ENCODE measurements around the gene FER. TPM values are rescaled to one million over a fixed set of nuclear protein-coding genes. Genes with fewer than 3 reads are reported as not detected.

Gene FER
- polyA plus RNA-seq, 1 donor (not counting 4 experiments of a cell fraction or from before 2014, with no cell fraction given) = 17.1 TPM

- Histone ChIP-seq H3K9ac (ENCODE audit: control insufficient read depth, extremely low read depth, insufficient read depth, low read length) (no peak overlapping the region), H3K4me3 (ENCODE audit: control insufficient read depth in 2 of 3, extremely low read depth in 1 of 3, insufficient read depth in 2 of 3, low read depth in 1 of 3, low read length in 3 of 3) (no peak overlapping the region), H4K20me1 (ENCODE audit: control insufficient read depth, extremely low read depth, insufficient read depth, low read length) (no peaks in the 10 kb centered on the region), H3K4me2 (ENCODE audit: control insufficient read depth, extremely low read depth, insufficient read depth, low read depth, low read length) (no peak overlapping the region), H3K9me1 (ENCODE audit: control insufficient read depth, extremely low read depth, insufficient read depth, low read length) (no peaks in the 10 kb centered on the region), H2AFZ (ENCODE audit: control insufficient read depth, low read length) (no peak overlapping the region), H3K27me3 (ENCODE audit: control insufficient read depth, extremely low read depth, insufficient read depth, low read length) (no peaks in the 10 kb centered on the region), H3K36me3 (ENCODE audit: control insufficient read depth in 2 of 2, extremely low read depth in 1 of 2, insufficient read depth in 2 of 2, low read length in 2 of 2) (no peaks in the 10 kb centered on the region), H3K27ac (ENCODE audit: control insufficient read depth, insufficient read depth, low read length) (no peak overlapping the region), H3K79me2 (ENCODE audit: control insufficient read depth, insufficient read depth, low read length) (no peaks in the 10 kb centered on the region), H3K9me3 (ENCODE audit: control insufficient read depth, low read depth, low read length) (no peaks in the 10 kb centered on the region), H3K4me1 (ENCODE audit: control insufficient read depth, extremely low read depth, insufficient read depth, low read length) (no peaks in the 10 kb centered on the region)
- dilution Hi-C loops (cut with MboI; ENCODE audit: extremely low pct_ligation_motif_present, low sequenced_read_pairs) = no loop called here
- TF ChIP-seq EZH2 (IDR thresholded peaks at IDR 0.05; ENCODE audit: low read length) (no peak), CTCF (optimal IDR thresholded peaks at IDR 0.05 in 1 of 3, IDR thresholded peaks at IDR 0.05 in 1 of 3, conservative IDR thresholded peaks at IDR 0.05 in 1 of 3; ENCODE audit: extremely low read depth in 1 of 3, insufficient read depth in 2 of 3, low read length in 3 of 3) (no peak)
- FAIRE-seq (no peak), DNase-seq (ENCODE audit: low read depth, low spot score) (no peak)
Observed at GRCh38 chr5:109141222-109142200, 393.8 kb downstream of the FER start.

- no peaks in the 10 kb centered on the region for H4K20me1 ChIP-seq (ENCODE audit: control insufficient read depth, extremely low read depth, insufficient read depth, low read length)
- H3K9me1 ChIP-seq (ENCODE audit: control insufficient read depth, extremely low read depth, insufficient read depth, low read length) = no peaks in the 10 kb centered on the region
- H3K79me2 ChIP-seq (ENCODE audit: control insufficient read depth, insufficient read depth, low read length) = no peaks in the 10 kb centered on the region
- no peaks in the 10 kb centered on the region for H3K36me3 ChIP-seq (ENCODE audit: control insufficient read depth in 2 of 2, extremely low read depth in 1 of 2, insufficient read depth in 2 of 2, low read length in 2 of 2)
- FAIRE-seq = no peak
- H3K27ac ChIP-seq (ENCODE audit: control insufficient read depth, insufficient read depth, low read length) = no peak overlapping the region
- TF ChIP-seq CTCF (optimal IDR thresholded peaks at IDR 0.05 in 1 of 3, IDR thresholded peaks at IDR 0.05 in 1 of 3, conservative IDR thresholded peaks at IDR 0.05 in 1 of 3; ENCODE audit: extremely low read depth in 1 of 3, insufficient read depth in 2 of 3, low read length in 3 of 3) (no peak), EZH2 (IDR thresholded peaks at IDR 0.05; ENCODE audit: low read length) (no peak)
- no peaks in the 10 kb centered on the region for H3K4me1 ChIP-seq (ENCODE audit: control insufficient read depth, extremely low read depth, insufficient read depth, low read length)
- no peak overlapping the region for H3K9ac ChIP-seq (ENCODE audit: control insufficient read depth, extremely low read depth, insufficient read depth, low read length)
- H3K27me3 ChIP-seq (ENCODE audit: control insufficient read depth, extremely low read depth, insufficient read depth, low read length) = no peaks in the 10 kb centered on the region
- H3K4me2 ChIP-seq (ENCODE audit: control insufficient read depth, extremely low read depth, insufficient read depth, low read depth, low read length) = no peak overlapping the region
- dilution Hi-C loops (cut with MboI; ENCODE audit: extremely low pct_ligation_motif_present, low sequenced_read_pairs) = no loop called here
- DNase-seq (ENCODE audit: low read depth, low spot score) = no peak
- H3K9me3 ChIP-seq (ENCODE audit: control insufficient read depth, low read depth, low read length) = no peaks in the 10 kb centered on the region
- no peak overlapping the region for H2AFZ ChIP-seq (ENCODE audit: control insufficient read depth, low read length)
- H3K4me3 ChIP-seq (ENCODE audit: control insufficient read depth in 2 of 3, extremely low read depth in 1 of 3, insufficient read depth in 2 of 3, low read depth in 1 of 3, low read length in 3 of 3) = no peak overlapping the region
Observed at GRCh38 chr5:109143031-109143430, 395.3 kb downstream of the FER start.

Measured in keratinocyte (primary cell).